Left renal cortex interstitium (tissue), 4 donors: Measurements from ENCODE around the gene IL11. TPM values are rescaled to one million over a fixed set of nuclear protein-coding genes. Genes with fewer than 3 reads are reported as not detected.

Source experiments
- DNase-seq, 4 donors: peaks; one replicate each; pipeline ENCODE4 v3.0.0-alpha.2; 2013; ENCODE audit warnings: low read depth in 4 of 4, low spot score in 2 of 4, missing footprints in 1 of 4
- polyA plus RNA-seq, 4 donors: library from polyadenylated mRNA; unstranded; fragments of 120-200 nt; gene quantifications; one replicate each; pipeline ENCODE4 v1.2.1, GENCODE V29; 2013; ENCODE audit not compliant: insufficient read length in 4 of 4

Gene IL11
- polyA plus RNA-seq, 4 donors, result 1.0 to 2.6 (median 1.6) TPM

- no peak for DNase-seq
These were observed 3.9 kb upstream of the IL11 start for GRCh38 chr19:55373993-55374757.

- no peak for DNase-seq
These were observed 3.2 kb upstream of the IL11 start for GRCh38 chr19:55373306-55373992.

GRCh38 chr19:55372316-55373081, 2.2 kb upstream of the IL11 start:
- DNase-seq, result no peak

GRCh38 chr19:55369653-55370304, 484 bp downstream of the IL11 start:
- DNase-seq, result no peak

GRCh38 chr19:55368701-55369563, 1.3 kb downstream of the IL11 start:
- no peak for DNase-seq

GRCh38 chr19:55368106-55368505, 2.2 kb downstream of the IL11 start:
- DNase-seq, result no peak

- DNase-seq, result no peak
These were observed 3.5 kb downstream of the IL11 start for GRCh38 chr19:55366790-55367189.

GRCh38 chr19:55365964-55366363, 4.3 kb downstream of the IL11 start:
- no peak for DNase-seq

GRCh38 chr19:55365245-55365644, 5.0 kb downstream of the IL11 start:
- no peak for DNase-seq

GRCh38 chr19:55362990-55363716, 7.1 kb downstream of the IL11 start, which contains the start of gene GARIN5B:
TSS of gene GARIN5B (minus strand) at chr19:55363260. CDS start at chr19:55363066, 194 bp downstream.
- no peak for DNase-seq

GRCh38 chr19:55362174-55362989, 7.9 kb downstream of the IL11 start:
- no peak for DNase-seq

- no peak for DNase-seq
These were observed 9.4 kb downstream of the IL11 start for GRCh38 chr19:55360902-55361301.

GRCh38 chr19:55358943-55359908, 11.0 kb downstream of the IL11 start:
- no peak for DNase-seq

- DNase-seq, result no peak
These were observed 11.8 kb downstream of the IL11 start for GRCh38 chr19:55358493-55358892.

- no peak for DNase-seq
These were observed 14.9 kb downstream of the IL11 start for GRCh38 chr19:55355213-55355821.

- no peak for DNase-seq
These were observed 15.5 kb downstream of the IL11 start, which contains the start of gene COX6B2 for GRCh38 chr19:55354698-55355212. TSS of gene COX6B2 (minus strand) at chr19:55354719. CDS start at chr19:55354521, 198 bp downstream.
